CD14-positive monocyte (primary cell): ENCODE measurements around the gene TXNL4A. TPM values are rescaled to one million over a fixed set of nuclear protein-coding genes. Genes with fewer than 3 reads are reported as not detected.

Experiments
- DNase-seq, 3 donors: peaks; one replicate each; pipeline ENCODE4 v3.0.0-alpha.2; 2011 to 2022
- H2AFZ ChIP-seq: 2 replicates; pipeline ENCODE4 v1.6.0; 2012; ENCODE audit warnings: mild to moderate bottlenecking, low read depth, low read length, inconsistent platforms; ENCODE audit not compliant: insufficient read depth, poor library complexity, severe bottlenecking
- H3K27ac ChIP-seq, 2 donors: 1 replicate in 1 of 2; 2 replicates in 1 of 2; pipeline ENCODE4 v1.5.1; 2012 to 2013; ENCODE audit warnings: low read length in 2 of 2, control low read depth in 1 of 2, inconsistent platforms in 1 of 2, low read depth in 1 of 2, mild to moderate bottlenecking in 1 of 2
- H3K27me3 ChIP-seq, 2 donors: one replicate each; pipeline versions ENCODE4 v1.6.0 to v1.6.1; 2011 to 2013; ENCODE audit warnings: low read length in 2 of 2; ENCODE audit not compliant: control insufficient read depth in 2 of 2, insufficient read depth in 2 of 2
- H3K36me3 ChIP-seq, 2 donors: replicated peaks in 1 of 2; 1 replicate in 1 of 2; 2 replicates in 1 of 2; pipeline versions ENCODE4 v1.5.1 to v1.6.1; 2012 to 2013; ENCODE audit warnings: low read length in 2 of 2, control low read depth in 1 of 2, inconsistent platforms in 1 of 2, mild to moderate bottlenecking in 1 of 2; ENCODE audit not compliant: insufficient read depth in 2 of 2, control insufficient read depth in 1 of 2
- H3K4me1 ChIP-seq, 2 donors: 1 replicate in 1 of 2; 2 replicates in 1 of 2; pipeline versions ENCODE4 v1.5.1 to v1.6.1; 2012 to 2013; ENCODE audit warnings: low read length in 2 of 2, control low read depth in 1 of 2, inconsistent platforms in 1 of 2, mild to moderate bottlenecking in 1 of 2, moderate library complexity in 1 of 2; ENCODE audit not compliant: insufficient read depth in 2 of 2, control insufficient read depth in 1 of 2
- H3K4me2 ChIP-seq: replicated peaks from 2 replicates; pipeline ENCODE3; 2012; ENCODE audit warnings: low read length, moderate library complexity, mild to moderate bottlenecking; ENCODE audit not compliant: poor library complexity, severe bottlenecking; ENCODE audit errors: extremely low read depth
- H3K4me3 ChIP-seq, 3 experiments: fragments of 200-600 bp in 1 of 3; sonication (generic) in 1 of 3; replicated peaks in 1 of 3; 1 replicate in 2 of 3; 2 replicates in 1 of 3; pipeline ENCODE4 v1.5.1; 2011 to 2013; ENCODE audit warnings: low read length in 3 of 3, mild to moderate bottlenecking in 3 of 3, control low read depth in 2 of 3, low read depth in 2 of 3, inconsistent platforms in 1 of 3, moderate library complexity in 1 of 3
- H3K79me2 ChIP-seq: 2 replicates; pipeline ENCODE4 v1.6.0; 2012; ENCODE audit warnings: mild to moderate bottlenecking, control low read depth, inconsistent platforms, low read length, moderate library complexity; ENCODE audit not compliant: insufficient read depth
- H3K9ac ChIP-seq: 2 replicates; pipeline ENCODE4 v1.6.0; 2017; ENCODE audit warnings: low read length, mild to moderate bottlenecking; ENCODE audit not compliant: insufficient read depth, poor library complexity, severe bottlenecking
- H3K9me3 ChIP-seq, 2 donors: replicated peaks in 1 of 2; 1 replicate in 1 of 2; 2 replicates in 1 of 2; pipeline versions ENCODE4 v1.5.1 to v1.6.1; 2012 to 2013; ENCODE audit warnings: low read length in 2 of 2, control low read depth in 1 of 2; ENCODE audit not compliant: control insufficient read depth in 1 of 2, insufficient read depth in 1 of 2
- H4K20me1 ChIP-seq: 2 replicates; pipeline ENCODE4 v1.6.0; 2012; ENCODE audit warnings: mild to moderate bottlenecking, low read length, control low read depth, moderate library complexity; ENCODE audit not compliant: insufficient read depth
- H3K27ac Mint-ChIP-seq, 7 donors: one replicate each; pipeline ENCODE4 v1.8.0; 2020; ENCODE audit warnings: mild to moderate bottlenecking in 7 of 7, mixed read lengths in 7 of 7, moderate library complexity in 6 of 7, inconsistent platforms in 2 of 7
- H3K27me3 Mint-ChIP-seq, 3 donors: one replicate each; pipeline ENCODE4 v1.8.0; 2021 to 2022; ENCODE audit warnings: low read depth in 3 of 3, mild to moderate bottlenecking in 3 of 3, mixed read lengths in 3 of 3, moderate library complexity in 3 of 3, inconsistent platforms in 1 of 3
- H3K36me3 Mint-ChIP-seq, 2 donors: one replicate each; pipeline ENCODE4 v1.8.0; 2020; ENCODE audit warnings: mixed read lengths in 2 of 2, inconsistent platforms in 1 of 2, mild to moderate bottlenecking in 1 of 2
- H3K4me1 Mint-ChIP-seq: one replicate; pipeline ENCODE4 v1.8.0; 2020; ENCODE audit warnings: mild to moderate bottlenecking, mixed read lengths
- H3K4me3 Mint-ChIP-seq, 2 donors: one replicate each; pipeline ENCODE4 v1.8.0; 2020; ENCODE audit warnings: mild to moderate bottlenecking in 2 of 2, mixed read lengths in 2 of 2, moderate library complexity in 1 of 2
- H3K9me3 Mint-ChIP-seq, 7 donors: one replicate each; pipeline ENCODE4 v1.8.0; 2020 to 2022; ENCODE audit warnings: mixed read lengths in 7 of 7, mild to moderate bottlenecking in 6 of 7, moderate library complexity in 6 of 7, inconsistent platforms in 2 of 7
- CTCF ChIP-seq: fragments of 200-600 bp; IDR thresholded peaks from one replicate; pipeline ENCODE4 v1.8.0; 2022; ENCODE audit warnings: antibody characterized with exemption, mild to moderate bottlenecking
- WGBS: methylation state at CpG from one replicate; pipeline ENCODE4 v1.1.5; 2013; ENCODE audit warnings: missing lambda C conversion rate; ENCODE audit not compliant: insufficient coverage; 5-methylcytosine and 5-hydroxymethylcytosine counted together
- intact Hi-C, 2 donors: fragments of 100-400 bp; cut with micrococcal nuclease; formaldehyde crosslinking; loops; one replicate each; pipeline versions ENCODE4 v1.15.0 to v1.15.1; 2023
- polyA plus RNA-seq, 3 donors: library from polyadenylated mRNA; depleted of rRNA in 1 of 3; unstranded in 2 of 3; stranded (reverse) in 1 of 3; fragments of 300-500 nt in 2 of 3; fragments of >200 nt in 1 of 3; fragmentation: Illumina TruSeq in 2 of 3; gene quantifications; 1 replicate in 2 of 3; 2 replicates in 1 of 3; pipeline ENCODE4 v1.2.3, GENCODE V29; 2012 to 2021

Gene TXNL4A
- polyA plus RNA-seq, 3 donors: 34.5 to 192 (median 150) TPM

- TF ChIP-seq CTCF: no peak
- Mint-ChIP-seq H3K4me1 (peaks cover 6% of the 10 kb centered on the region), H3K4me3 (no peak overlapping the region), H3K36me3 (peaks cover 88 to 97% of the 10 kb centered on the region in 2 donors), H3K27ac (peak overlapping the region in 2 of 7 donors; percentile 25 to 73), H3K9me3 (peaks cover 58 to 86% (median 67%) of the 10 kb centered on the region in 7 donors), H3K27me3 (no peaks in the 10 kb centered on the region)
- no peak for DNase-seq
- Histone ChIP-seq H3K4me3 (no peak overlapping the region), H3K9me3 (peaks cover 52 to 74% of the 10 kb centered on the region in 2 donors), H3K36me3 (peaks cover 55 to 99% of the 10 kb centered on the region in 2 donors), H3K27me3 (no peaks in the 10 kb centered on the region), H2AFZ (no peak overlapping the region), H3K27ac (no peak overlapping the region), H3K79me2 (peaks cover 93% of the 10 kb centered on the region), H3K4me2 (no peak overlapping the region), H3K9ac (no peak overlapping the region), H3K4me1 (no peaks in the 10 kb centered on the region), H4K20me1 (peaks cover 77% of the 10 kb centered on the region)
- 100% methylated on average over 1 of the region's 5 CpGs for WGBS
- intact Hi-C loops: no loop called here
Measured at GRCh38 chr18:79935098-79935480, 53.3 kb downstream of the TXNL4A start.

- Mint-ChIP-seq H3K9me3 (peaks cover 64 to 89% (median 71%) of the 10 kb centered on the region in 7 donors), H3K36me3 (peaks cover 88 to 97% of the 10 kb centered on the region in 2 donors), H3K27me3 (no peaks in the 10 kb centered on the region), H3K4me3 (no peak overlapping the region), H3K27ac (no peak overlapping the region), H3K4me1 (peaks cover 6% of the 10 kb centered on the region)
- Histone ChIP-seq H2AFZ (no peak overlapping the region), H3K4me1 (no peaks in the 10 kb centered on the region), H3K36me3 (peaks cover 55 to 99% of the 10 kb centered on the region in 2 donors), H3K27me3 (no peaks in the 10 kb centered on the region), H3K79me2 (peaks cover 93% of the 10 kb centered on the region), H3K4me3 (no peak overlapping the region), H4K20me1 (peaks cover 75% of the 10 kb centered on the region), H3K9ac (no peak overlapping the region), H3K4me2 (no peak overlapping the region), H3K9me3 (peaks cover 54 to 77% of the 10 kb centered on the region in 2 donors), H3K27ac (no peak overlapping the region)
- no peak for TF ChIP-seq CTCF
- DNase-seq: no peak
- WGBS: 87% methylated on average over 7 of the region's 8 CpGs
- intact Hi-C loops: no loop called here
Measured at GRCh38 chr18:79934311-79935097, 53.9 kb downstream of the TXNL4A start.
